Bladder microvascular endothelial cell (primary cell): ENCODE measurements around the gene ZNF679. TPM values are rescaled to one million over a fixed set of nuclear protein-coding genes. Genes with fewer than 3 reads are reported as not detected.

Source experiments
- total RNA-seq: library from RNA; depleted of rRNA; stranded (reverse); fragments of >200 nt; gene quantifications from 2 replicates; pipeline ENCODE4 v1.2.3, GENCODE V29; 2014

Gene ZNF679
- total RNA-seq: not detected in 2 replicates

GRCh38 chr7:64228174-64228573 is at the start of gene ZNF679:
ZNF679 (plus strand) TSS chr7:64228474; CDS start chr7:64249118, 20,644 bp downstream.

GRCh38 chr7:64206903-64207302 is 21.4 kb upstream of the ZNF679 start, which contains the start of gene ZNF735:
ZNF735 (plus strand) TSS chr7:64207203; CDS start chr7:64207203, 0 bp downstream.

GRCh38 chr7:64313740-64314491 is 85.6 kb downstream of the ZNF679 start, which contains the start of gene ZNF736:
ZNF736 (plus strand) TSS chr7:64313961; CDS start chr7:64314151, 190 bp downstream.

Other genes starting within 250 kb of the ZNF679 start
- not detected in 2 replicates for gene ZNF722, start 229.6 kb upstream of the ZNF679 start, total RNA-seq
- gene ZNF727, start 183.0 kb upstream of the ZNF679 start, total RNA-seq: 0.16 TPM in 1 of 2 replicates, not detected in the other
- gene ZNF735, start 21.3 kb upstream of the ZNF679 start, total RNA-seq: not detected in 2 replicates
- gene ZNF736, start 85.5 kb downstream of the ZNF679 start, total RNA-seq: 6.6 and 20.6 TPM in 2 replicates